ENCODE measurements around the gene P4HB. TPM values are rescaled to one million over a fixed set of nuclear protein-coding genes. Genes with fewer than 3 reads are reported as not detected.

The P4HB gene
- total and polyA plus RNA-seq, 3 donors from 2014 or later: 205 to 230 (median 213) TPM

DNA sequence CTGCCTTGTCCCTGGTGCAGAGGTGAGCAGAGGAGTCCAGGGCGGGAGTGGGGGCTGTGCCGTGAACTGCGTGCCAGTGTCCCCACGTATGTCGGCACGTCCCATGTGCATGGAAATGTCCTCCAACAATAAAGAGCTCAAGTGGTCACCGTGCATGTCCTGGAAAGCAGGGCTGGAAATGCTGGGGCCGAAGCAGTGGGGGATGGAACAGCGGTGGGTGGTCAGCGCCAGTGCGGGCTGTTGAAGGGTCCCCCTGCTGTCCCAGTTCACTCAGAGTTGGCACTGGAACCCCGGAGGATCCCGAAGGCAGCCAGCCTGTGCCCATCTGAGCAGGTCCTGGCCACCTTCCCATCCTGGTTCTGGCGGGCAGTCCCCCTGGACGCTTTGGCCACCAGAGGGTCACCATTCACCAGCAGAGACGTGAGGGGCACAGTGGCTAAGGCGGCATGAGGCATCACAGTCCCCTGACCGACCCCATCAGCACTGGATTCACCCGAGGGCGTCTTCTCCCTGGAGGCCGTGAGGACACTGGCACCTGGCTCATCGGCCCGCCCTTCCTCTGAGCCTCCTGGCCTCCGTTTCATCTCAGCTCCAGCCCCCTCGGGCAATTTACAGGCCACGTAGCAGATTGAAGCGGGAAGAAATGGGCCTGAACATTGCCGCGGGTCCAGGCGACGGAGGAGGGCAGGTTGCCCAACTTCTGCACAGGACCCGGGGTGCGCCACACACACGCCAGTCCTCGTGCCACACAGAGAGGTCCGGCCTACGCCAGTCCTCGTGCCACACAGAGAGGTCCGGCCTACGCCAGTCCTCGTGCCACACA lies 46.3 kb downstream of the P4HB start:
- H3K36me3 ChIP-seq (ENCODE audit: low read depth, missing control alignments): no peaks in the 10 kb centered on the region
- DNase-seq: no peak
- H3K27ac ChIP-seq: no peak overlapping the region
- 89 to 93% methylated on average over 34 to 41 of the region's 41 CpGs for WGBS, 2 donors
- no peaks in the 10 kb centered on the region for H3K9me3 ChIP-seq
- no peaks in the 10 kb centered on the region for H3K4me1 ChIP-seq
- intact Hi-C loops (cut with DNase I; ENCODE audit: low total_unique reads): no loop called here
- H3K27me3 ChIP-seq: no peaks in the 10 kb centered on the region
- TF ChIP-seq, protein P1, sequence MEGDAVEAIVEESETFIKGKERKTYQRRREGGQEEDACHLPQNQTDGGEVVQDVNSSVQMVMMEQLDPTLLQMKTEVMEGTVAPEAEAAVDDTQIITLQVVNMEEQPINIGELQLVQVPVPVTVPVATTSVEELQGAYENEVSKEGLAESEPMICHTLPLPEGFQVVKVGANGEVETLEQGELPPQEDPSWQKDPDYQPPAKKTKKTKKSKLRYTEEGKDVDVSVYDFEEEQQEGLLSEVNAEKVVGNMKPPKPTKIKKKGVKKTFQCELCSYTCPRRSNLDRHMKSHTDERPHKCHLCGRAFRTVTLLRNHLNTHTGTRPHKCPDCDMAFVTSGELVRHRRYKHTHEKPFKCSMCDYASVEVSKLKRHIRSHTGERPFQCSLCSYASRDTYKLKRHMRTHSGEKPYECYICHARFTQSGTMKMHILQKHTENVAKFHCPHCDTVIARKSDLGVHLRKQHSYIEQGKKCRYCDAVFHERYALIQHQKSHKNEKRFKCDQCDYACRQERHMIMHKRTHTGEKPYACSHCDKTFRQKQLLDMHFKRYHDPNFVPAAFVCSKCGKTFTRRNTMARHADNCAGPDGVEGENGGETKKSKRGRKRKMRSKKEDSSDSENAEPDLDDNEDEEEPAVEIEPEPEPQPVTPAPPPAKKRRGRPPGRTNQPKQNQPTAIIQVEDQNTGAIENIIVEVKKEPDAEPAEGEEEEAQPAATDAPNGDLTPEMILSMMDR (IDR thresholded peaks at IDR 0.05): no peak
- no peak for TF ChIP-seq POLR2A (IDR thresholded peaks at IDR 0.05)
- H3K4me3 ChIP-seq: no peak overlapping the region

DNA sequence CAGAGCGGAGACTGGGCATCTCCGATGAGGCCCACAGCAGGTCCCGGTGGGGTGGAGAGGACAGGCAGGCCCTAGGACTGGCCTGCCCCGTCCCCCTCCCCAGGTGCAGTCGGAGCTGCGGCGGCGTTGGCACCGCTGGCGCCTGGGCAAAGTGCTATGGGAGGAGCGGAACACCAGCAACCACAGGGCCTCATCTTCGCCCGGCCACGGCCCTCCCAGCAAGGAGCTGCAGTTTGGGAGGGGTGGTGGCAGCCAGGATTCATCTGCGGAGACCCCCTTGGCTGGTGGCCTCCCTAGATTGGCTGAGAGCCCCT lies 47.0 kb downstream of the P4HB start:
- Histone ChIP-seq H3K36me3 (ENCODE audit: low read depth, missing control alignments) (no peaks in the 10 kb centered on the region), H3K4me3 (no peak overlapping the region), H3K27me3 (no peaks in the 10 kb centered on the region), H3K4me1 (no peaks in the 10 kb centered on the region), H3K27ac (no peak overlapping the region), H3K9me3 (no peaks in the 10 kb centered on the region)
- TF ChIP-seq, protein P1 (IDR thresholded peaks at IDR 0.05): no peak
- TF ChIP-seq POLR2A (IDR thresholded peaks at IDR 0.05): no peak
- WGBS, 2 donors: 87 to 100% methylated on average over 2 to 15 of the region's 15 CpGs
- no peak for DNase-seq
- intact Hi-C loops (cut with DNase I; ENCODE audit: low total_unique reads): no loop called here

DNA sequence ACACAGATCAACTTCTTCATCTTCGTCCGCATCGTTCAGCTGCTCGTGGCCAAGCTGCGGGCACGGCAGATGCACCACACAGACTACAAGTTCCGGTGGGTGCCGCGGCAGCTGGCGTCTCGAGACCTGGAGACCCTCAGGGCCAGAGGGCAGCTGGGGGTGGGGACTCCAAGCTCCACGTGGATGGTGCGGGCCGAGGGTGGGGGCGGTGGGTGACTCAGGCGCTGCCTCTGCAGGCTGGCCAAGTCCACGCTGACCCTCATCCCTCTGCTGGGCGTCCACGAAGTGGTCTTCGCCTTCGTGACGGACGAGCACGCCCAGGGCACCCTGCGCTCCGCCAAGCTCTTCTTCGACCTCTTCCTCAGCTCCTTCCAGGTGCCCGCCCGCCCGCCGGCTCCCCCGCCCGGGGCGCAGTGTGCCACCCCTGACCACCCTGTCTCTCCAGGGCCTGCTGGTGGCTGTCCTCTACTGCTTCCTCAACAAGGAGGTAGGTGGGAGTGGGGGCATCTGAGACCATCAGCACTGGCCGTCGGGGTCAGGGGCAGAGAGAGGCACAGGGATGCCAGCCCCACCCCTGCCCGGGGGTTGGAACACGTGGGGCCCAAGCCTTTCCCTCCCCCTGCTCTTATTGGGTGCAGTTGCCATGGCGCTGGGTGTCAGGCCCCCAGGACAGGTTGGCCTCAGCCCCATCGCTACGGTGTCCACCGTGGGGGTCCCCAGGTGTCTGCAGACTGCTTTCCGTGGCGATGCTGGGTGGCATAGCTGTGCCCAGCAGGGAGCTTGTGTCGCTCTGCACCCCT lies 47.6 kb downstream of the P4HB start:
- Histone ChIP-seq H3K36me3 (ENCODE audit: low read depth, missing control alignments) (no peaks in the 10 kb centered on the region), H3K27me3 (no peaks in the 10 kb centered on the region), H3K27ac (no peak overlapping the region), H3K4me1 (no peaks in the 10 kb centered on the region), H3K9me3 (no peaks in the 10 kb centered on the region), H3K4me3 (no peak overlapping the region)
- intact Hi-C loops (cut with DNase I; ENCODE audit: low total_unique reads): no loop called here
- TF ChIP-seq POLR2A (IDR thresholded peaks at IDR 0.05): no peak
- TF ChIP-seq, protein P1 (IDR thresholded peaks at IDR 0.05): no peak
- no peak for DNase-seq
- WGBS, 2 donors: 80 to 86% methylated on average over 24 to 43 of the region's 45 CpGs

DNA sequence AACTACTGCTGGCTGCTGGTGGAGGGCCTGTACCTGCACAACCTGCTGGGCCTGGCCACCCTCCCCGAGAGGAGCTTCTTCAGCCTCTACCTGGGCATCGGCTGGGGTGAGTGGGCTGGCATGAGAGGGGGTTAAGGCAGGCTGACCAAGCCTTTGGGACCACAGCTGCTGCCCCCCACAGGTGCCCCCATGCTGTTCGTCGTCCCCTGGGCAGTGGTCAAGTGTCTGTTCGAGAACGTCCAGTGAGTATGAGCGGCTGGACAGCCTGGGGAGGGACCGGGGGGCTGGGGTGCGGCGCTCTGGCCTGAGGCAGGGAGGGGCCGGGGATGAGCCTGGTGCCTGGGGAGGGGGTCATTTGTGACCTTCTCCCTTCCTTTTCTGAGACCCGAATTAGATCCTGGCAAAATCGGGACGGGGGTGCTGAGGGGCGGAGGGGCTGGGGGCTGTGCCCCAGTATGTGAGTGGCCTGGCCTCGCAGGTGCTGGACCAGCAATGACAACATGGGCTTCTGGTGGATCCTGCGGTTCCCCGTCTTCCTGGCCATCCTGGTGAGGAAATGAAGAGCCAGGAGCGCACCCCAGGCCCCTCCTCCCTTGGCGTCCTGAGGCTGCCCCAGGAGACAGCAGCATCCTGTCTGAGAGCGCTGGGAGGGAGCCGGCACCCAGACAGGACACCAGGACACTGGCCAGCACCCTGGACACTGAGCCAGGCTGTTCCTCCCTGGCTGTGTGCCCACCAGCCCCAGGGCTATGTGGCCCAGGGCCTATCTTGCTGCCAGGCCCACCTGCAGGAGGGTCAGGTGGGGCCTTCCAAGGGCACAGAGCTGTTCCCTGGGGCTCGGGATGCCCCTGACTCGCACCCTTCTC lies 48.4 kb downstream of the P4HB start:
- Histone ChIP-seq H3K4me1 (no peaks in the 10 kb centered on the region), H3K9me3 (no peaks in the 10 kb centered on the region), H3K27me3 (no peaks in the 10 kb centered on the region), H3K36me3 (ENCODE audit: low read depth, missing control alignments) (no peaks in the 10 kb centered on the region), H3K4me3 (no peak overlapping the region), H3K27ac (no peak overlapping the region)
- no peak for DNase-seq
- intact Hi-C loops (cut with DNase I; ENCODE audit: low total_unique reads): no loop called here
- 78 to 86% methylated on average over 5 to 24 of the region's 24 CpGs for WGBS, 2 donors
- TF ChIP-seq, protein P1 (IDR thresholded peaks at IDR 0.05): no peak
- no peak for TF ChIP-seq POLR2A (IDR thresholded peaks at IDR 0.05)
